SK-N-MC (cell line): Measurements from ENCODE around the gene CFAP90.

Source experiments
- EZH2 ChIP-seq: fragments of 200-600 bp; sonication (generic); IDR thresholded peaks from one replicate; pipeline ENCODE4 v1.6.1; 2017; ENCODE audit warnings: antibody characterized with exemption
- POLR2AphosphoS5 ChIP-seq: IDR thresholded peaks from 2 replicates; pipeline ENCODE4 v1.6.1; 2012; ENCODE audit warnings: mild to moderate bottlenecking, low read depth, low read length, borderline replicate concordance

- TF ChIP-seq EZH2: no peak
- TF ChIP-seq POLR2AphosphoS5: no peak
These were observed 2.6 kb downstream of the CFAP90 start for GRCh38 chr5:7848296-7848695.
